Stimulated activated CD8-positive, alpha-beta memory T cell treated with anti-CD3 and anti-CD28 coated beads, Interleukin-12 subunit alpha, Interleukin-12 subunit beta, amount 100 ng/mL, for 24 hours (primary cell): ENCODE results near the gene APOL2.
"Not testable (repeated sequence)": the region's sequence is repeated elsewhere in the genome, so short reads cannot be mapped to it uniquely, and the experiment has no call there.

Experiments
- DNase-seq: peaks from one replicate; pipeline ENCODE4 v3.0.0-alpha.2; 2020; ENCODE audit errors: extremely low read depth

Gene APOL2

GRCh38 chr22:36221799-36222751 is 17.3 kb downstream of the APOL2 start:
- no peak for DNase-seq

- DNase-seq: no peak
Measured at GRCh38 chr22:36220451-36220921, 18.8 kb downstream of the APOL2 start.

GRCh38 chr22:36218648-36219193 is 20.6 kb downstream of the APOL2 start:
- no peak for DNase-seq

GRCh38 chr22:36215981-36216380 is 23.3 kb downstream of the APOL2 start:
- no peak for DNase-seq

GRCh38 chr22:36213586-36213985 is 25.7 kb downstream of the APOL2 start:
- no peak for DNase-seq

GRCh38 chr22:36212901-36213300 is 26.4 kb downstream of the APOL2 start:
- DNase-seq: no peak

- no peak for DNase-seq
Measured at GRCh38 chr22:36211237-36211861, 28.0 kb downstream of the APOL2 start.

- no peak for DNase-seq
Measured at GRCh38 chr22:36210224-36210623, 29.1 kb downstream of the APOL2 start.

- DNase-seq: not testable (repeated sequence)
Measured at GRCh38 chr22:36209488-36209908, 29.8 kb downstream of the APOL2 start.

GRCh38 chr22:36208914-36209313 is 30.4 kb downstream of the APOL2 start:
- no peak for DNase-seq

- DNase-seq: no peak
Measured at GRCh38 chr22:36208162-36208765, 31.1 kb downstream of the APOL2 start.

- DNase-seq: no peak
Measured at GRCh38 chr22:36206255-36206654, 33.1 kb downstream of the APOL2 start.

- not testable (repeated sequence) for DNase-seq
Measured at GRCh38 chr22:36205573-36205972, 33.8 kb downstream of the APOL2 start.

GRCh38 chr22:36204632-36205015 is 34.7 kb downstream of the APOL2 start:
- no peak for DNase-seq

- no peak for DNase-seq
Measured at GRCh38 chr22:36204001-36204631, 35.2 kb downstream of the APOL2 start.

- DNase-seq: not testable (repeated sequence)
Measured at GRCh38 chr22:36203441-36203840, 35.9 kb downstream of the APOL2 start.

GRCh38 chr22:36202906-36203305 is 36.4 kb downstream of the APOL2 start:
- DNase-seq: not testable (repeated sequence)

GRCh38 chr22:36201630-36202319 is 37.6 kb downstream of the APOL2 start, which contains the start of gene APOL4:
Gene APOL4 (minus strand): TSS chr22:36201809. CDS start chr22:36201734, 75 bp downstream.
- DNase-seq: no peak

- DNase-seq: not testable (repeated sequence)
Measured at GRCh38 chr22:36201025-36201424, 38.3 kb downstream of the APOL2 start.

- no peak for DNase-seq
Measured at GRCh38 chr22:36199001-36199551, 40.3 kb downstream of the APOL2 start.

- DNase-seq: no peak
Measured at GRCh38 chr22:36198536-36198935, 40.8 kb downstream of the APOL2 start.
